GM12892 (cell line): ENCODE data around the gene PIGU.

ENCODE experiments used
- DNase-seq: peaks from one replicate; pipeline ENCODE4 v3.0.0; 2011; ENCODE audit not compliant: insufficient read length
- FAIRE-seq: peaks from 2 replicates; lab custom pipeline; 2011; peaks lifted over from hg19 to GRCh38; lab: Jason Lieb, UNC
- POLR2A ChIP-seq: IDR thresholded peaks from 2 replicates; pipeline ENCODE4 v1.6.1; 2011; ENCODE audit warnings: low read depth, low read length, control low read depth
- POLR2AphosphoS5 ChIP-seq: IDR thresholded peaks from 2 replicates; pipeline ENCODE4 v1.6.1; 2011; ENCODE audit warnings: low read depth, low read length, control low read depth
- TAF1 ChIP-seq: IDR thresholded peaks from 2 replicates; pipeline ENCODE4 v1.6.1; 2011; ENCODE audit warnings: low read depth, mild to moderate bottlenecking, control low read depth, low read length, borderline replicate concordance

PIGU gene

DNA sequence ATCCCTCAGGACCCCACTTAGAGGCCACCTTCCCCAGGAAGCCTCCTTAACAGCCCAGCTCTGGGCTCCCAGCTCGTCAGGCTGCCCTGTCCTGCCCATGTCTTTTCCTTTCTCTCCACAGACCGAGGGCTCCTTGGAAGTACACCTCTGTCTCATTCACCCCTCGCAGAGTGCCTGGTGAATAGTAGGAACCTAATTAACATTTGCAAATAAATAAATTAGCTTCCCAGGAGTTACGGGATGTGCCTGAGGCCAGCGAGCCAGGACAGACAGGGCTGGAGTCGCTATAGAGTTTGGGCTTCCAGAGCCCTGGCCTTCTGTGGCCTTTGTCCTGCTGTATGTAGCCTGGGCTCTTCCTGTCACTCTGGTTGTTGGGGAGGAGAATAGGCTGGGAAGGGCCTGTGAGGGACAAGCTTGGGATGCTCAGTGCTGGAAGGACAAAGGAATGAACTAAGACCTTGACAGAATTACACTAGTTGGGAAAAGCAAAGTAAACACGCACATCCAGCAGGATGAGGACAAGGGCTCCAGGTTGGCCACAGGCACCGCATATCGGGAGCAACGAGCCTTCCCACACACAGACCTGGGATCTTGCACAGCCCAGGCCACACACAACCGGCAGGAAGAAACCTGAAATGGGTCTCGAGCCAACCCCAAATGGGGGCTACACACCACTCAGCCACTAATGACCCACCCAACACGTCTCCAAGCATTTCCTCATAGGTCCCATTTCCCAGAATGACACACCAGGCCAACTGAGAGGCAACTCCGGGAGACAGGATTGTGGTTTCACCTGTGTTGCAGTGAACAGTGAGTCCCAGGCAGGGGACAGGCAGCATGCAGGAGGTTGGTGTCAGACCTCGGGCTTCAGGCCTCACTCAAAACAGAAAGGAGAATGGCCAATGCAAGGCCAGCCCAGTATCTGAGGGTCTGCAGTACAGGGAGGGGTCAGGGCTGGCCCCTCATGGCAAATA is 108.7 kb downstream of the PIGU start:
- DNase-seq: no peak
- FAIRE-seq: no peak
- TF ChIP-seq POLR2A: no peak
- TF ChIP-seq TAF1: no peak
- no peak for TF ChIP-seq POLR2AphosphoS5

DNA sequence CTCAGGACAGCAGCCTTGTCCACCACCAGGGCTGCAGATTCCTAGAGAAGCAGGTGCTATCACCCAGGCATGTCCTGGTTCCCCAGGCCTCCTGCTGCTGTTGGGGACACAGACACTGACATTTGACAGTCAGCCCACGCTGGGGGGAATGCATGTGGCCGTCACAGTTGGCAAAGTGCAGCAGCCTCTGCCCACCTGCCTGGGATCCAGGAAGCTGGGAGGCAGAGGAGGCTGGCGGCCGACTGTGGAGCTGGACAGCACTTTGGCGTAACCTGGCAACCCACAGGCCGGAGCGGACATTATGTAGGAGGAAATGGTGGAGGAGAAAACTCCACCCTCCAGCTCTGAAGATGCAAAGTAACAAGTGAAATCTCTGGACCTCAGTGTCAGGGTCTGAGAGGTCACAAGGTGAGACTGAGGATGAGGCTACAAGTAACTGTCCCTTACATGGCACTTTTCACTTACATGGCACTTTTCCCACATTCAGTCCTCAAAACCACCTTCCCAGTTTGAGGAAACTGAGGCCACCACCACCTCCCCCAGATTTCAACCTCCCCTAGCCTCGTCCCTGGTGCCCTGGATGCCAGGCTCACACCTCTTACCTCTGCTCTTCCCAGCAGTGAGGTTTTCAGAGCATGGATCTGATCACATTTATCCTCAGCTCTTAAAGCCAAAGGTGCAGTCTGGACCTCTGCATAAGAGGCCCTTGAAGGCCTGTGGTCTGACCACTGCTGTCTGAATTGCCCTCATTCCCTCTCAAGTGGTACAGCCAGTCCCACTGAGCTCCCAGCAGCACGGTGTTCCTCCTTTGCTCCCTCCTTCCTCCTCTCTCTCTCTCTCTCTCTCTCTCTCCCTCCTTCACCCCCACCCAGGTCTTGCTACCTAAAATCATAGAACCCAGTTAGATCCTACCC is 109.7 kb downstream of the PIGU start:
- TF ChIP-seq POLR2AphosphoS5 (no peak), POLR2A (no peak), TAF1 (no peak)
- DNase-seq (no peak), FAIRE-seq (no peak)

DNA sequence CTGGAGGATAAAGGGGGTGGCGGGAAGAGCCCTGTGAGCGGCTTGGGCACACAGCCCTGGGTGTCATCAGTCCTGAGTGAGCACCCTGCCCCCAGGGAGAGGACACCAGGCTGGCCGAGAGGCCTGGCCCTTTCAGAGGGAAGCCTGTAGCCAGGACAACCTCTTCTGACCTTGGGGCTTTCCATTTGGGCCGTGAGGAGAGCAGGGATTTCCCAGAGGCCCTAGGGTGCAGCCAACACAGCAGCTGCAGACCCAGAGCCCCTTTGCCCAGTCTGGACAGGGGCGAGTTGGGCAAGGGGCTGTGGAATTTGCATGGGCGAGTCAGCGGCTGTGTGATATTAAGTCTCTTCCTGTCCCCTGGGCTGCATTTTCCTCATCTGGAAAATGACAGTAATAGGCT is 112.1 kb downstream of the PIGU start:
- no peak for TF ChIP-seq TAF1
- no peak for TF ChIP-seq POLR2A
- TF ChIP-seq POLR2AphosphoS5: no peak
- no peak for FAIRE-seq
- DNase-seq: no peak

DNA sequence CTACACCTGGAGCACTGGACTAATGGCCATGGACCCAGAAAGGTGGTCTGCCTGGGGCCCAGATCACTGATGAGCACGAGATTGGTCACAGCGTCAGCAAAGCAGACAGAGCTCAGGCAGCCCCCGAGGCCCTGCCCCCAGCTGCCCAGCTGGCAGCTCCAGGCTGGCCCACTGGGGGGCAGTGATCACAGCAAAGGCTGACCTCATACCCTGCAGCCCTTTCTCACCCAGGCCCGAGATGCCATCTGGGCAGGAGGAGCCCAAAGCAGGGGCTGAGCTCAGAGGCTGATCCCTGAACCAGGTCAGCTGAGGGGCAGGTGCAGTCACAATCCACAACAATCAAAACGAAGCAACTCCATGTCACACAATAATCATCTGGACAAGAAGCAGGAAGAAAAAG is 114.3 kb downstream of the PIGU start:
- FAIRE-seq: peak; percentile 66
- DNase-seq: no peak

DNA sequence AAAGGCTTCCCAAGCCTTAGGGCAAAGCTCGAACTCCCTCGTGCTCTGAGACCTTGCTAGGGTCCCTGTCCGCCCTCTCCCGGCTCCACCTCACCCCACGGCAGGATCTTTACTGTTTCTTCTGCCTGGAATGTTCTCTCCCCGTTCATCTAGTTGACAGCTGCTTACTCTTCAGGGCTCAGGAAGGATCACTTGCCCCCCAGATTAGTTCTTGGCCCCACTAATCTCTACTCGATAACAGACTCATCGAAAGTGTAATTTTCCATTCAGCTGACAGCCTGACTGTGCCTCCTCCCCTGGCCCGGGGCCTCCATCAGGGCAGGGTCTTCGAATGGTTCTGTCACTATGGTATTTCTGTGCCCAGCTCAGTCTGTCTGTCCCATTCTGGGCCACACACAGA is 115.2 kb downstream of the PIGU start:
- FAIRE-seq: no peak
- TF ChIP-seq TAF1 (no peak), POLR2AphosphoS5 (no peak), POLR2A (no peak)
- DNase-seq: no peak

More for the DNA sequence above, 114.3 kb downstream of the PIGU start:
- TF ChIP-seq POLR2A (no peak), POLR2AphosphoS5 (no peak), TAF1 (no peak)

DNA sequence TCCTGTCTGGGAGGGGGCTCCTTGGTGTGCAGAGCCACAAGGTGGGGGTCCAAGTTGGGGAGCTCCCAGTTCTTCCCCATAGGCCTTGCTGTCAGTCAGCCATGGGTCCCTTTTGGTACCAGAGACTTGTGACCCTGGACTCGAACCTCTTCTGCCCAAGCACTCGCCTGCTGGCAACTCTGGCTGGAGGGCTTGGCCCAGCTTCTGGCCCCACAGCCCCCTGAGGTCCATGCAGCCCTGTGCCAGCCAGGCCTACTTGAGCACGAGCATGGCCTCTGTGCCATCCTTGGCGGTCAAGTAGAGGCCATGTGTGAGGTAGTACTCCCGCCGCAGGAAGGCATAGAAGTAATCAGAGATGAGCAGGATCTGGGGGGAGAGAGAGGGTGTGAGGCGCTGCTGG is 116.3 kb downstream of the PIGU start:
- no peak for TF ChIP-seq TAF1
- FAIRE-seq: no peak

DNA sequence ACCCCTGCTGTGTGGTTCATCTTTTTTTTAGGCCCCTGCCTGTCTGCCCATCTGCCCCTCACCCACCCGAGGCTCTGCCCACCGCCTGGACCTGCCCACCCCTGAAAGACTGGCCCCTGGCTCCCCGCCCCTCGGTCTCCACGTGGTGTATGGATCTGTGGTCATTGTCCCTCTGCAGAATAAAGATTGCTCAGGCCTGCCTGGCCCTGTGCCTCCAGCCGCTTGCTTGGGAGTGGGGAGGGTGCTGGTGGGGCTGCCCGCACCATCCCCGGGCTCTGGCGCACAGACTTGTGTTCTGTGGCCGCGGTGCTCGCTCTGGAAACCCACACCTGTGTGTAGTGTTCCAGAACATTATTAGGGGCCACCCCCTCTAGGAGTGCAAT is 116.8 kb downstream of the PIGU start:
- no peak for FAIRE-seq
- DNase-seq: no peak

More for the DNA sequence above, 116.3 kb downstream of the PIGU start:
- no peak for DNase-seq

DNA sequence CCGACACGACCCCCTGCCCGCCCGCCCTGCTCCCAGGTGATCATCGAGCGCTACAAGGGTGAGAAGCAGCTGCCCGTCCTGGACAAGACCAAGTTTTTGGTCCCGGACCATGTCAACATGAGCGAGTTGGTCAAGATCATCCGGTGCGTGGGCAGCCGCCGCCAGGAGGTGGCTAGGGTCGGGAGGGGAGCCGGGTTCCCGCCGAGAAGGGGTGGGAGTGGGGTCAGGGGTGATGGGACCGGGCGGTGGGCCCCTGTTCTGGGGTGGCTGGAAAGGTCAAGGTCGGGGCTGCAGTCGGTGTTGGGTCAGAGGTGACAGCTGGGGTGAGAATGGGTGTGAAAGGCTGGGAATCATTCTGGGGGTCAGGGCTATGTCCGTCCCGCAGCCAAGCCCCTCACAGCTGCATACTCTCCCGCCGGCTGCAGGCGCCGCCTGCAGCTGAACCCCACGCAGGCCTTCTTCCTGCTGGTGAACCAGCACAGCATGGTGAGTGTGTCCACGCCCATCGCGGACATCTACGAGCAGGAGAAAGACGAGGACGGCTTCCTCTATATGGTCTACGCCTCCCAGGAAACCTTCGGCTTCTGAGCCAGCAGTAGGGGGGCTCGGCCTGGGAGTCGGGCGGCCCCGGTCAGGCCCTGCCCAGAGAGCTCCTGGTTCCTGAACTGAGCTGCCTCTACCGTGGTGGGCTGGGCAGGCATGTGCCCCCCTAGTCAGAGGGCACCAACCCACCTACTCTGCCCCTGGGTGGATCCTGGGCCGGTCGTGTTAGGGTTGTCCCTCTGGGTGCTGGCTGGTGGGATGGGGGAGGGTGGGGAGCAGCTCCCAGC is 117.4 kb downstream of the PIGU start:
- TF ChIP-seq POLR2AphosphoS5 (no peak), TAF1 (no peak)
- FAIRE-seq: no peak

More for the DNA sequence above, 116.8 kb downstream of the PIGU start:
- TF ChIP-seq POLR2AphosphoS5 (no peak), POLR2A (no peak), TAF1 (no peak)

DNA sequence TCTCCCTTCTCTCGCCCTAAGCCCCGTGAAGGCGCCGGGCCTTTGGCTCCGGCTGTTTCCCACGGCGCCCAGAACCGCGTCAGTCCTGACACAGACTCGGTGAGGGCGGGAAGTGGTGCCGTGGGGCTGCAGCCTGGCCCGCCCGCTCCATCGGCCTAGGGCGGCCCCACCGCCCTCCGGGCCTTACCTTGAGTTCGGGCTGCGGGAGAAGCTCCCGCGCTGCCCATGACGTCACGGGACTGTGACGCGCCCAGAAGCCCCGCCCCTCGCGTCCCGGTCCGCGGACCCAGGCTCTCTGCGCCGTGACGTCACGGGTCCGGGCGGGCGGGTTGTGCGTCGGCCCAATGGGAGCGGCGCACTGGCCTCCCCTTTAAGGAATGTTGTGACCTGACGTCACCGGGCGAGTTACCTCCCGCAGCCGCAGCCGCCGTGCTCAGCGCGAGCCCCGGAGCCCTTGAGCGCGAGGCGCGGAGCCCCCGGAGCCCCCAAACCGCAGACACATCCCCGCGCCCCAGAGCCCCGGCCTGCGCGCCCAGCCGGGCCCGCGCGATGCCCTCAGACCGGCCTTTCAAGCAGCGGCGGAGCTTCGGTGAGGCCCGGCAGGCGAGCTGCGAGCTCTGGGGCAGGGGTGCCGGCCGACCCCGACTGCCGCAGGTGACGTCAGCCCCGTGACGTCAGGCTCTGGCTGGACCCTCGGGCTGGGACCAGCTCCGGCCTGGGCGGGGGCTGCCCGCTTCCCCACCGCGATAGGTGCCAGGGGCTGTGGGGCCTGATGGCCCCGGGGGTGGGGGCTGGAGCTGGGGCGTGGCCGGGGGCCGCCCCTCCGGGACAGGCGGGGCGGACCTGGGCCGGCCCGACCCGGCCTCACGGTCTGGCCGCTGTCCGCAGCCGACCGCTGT is 118.3 kb downstream of the PIGU start, which contains the start of gene MAP1LC3A:
TSS of gene MAP1LC3A (plus strand) at position 399 of the 899 bp plus-strand sequence. CDS start at position 550, 151 bp downstream.
- FAIRE-seq (peak; percentile 94), DNase-seq (peak; percentile 87)
- TF ChIP-seq TAF1: no peak
- no peak for TF ChIP-seq POLR2A
- TF ChIP-seq POLR2AphosphoS5: no peak

More for the DNA sequence above, 117.4 kb downstream of the PIGU start:
- no peak for DNase-seq

DNA sequence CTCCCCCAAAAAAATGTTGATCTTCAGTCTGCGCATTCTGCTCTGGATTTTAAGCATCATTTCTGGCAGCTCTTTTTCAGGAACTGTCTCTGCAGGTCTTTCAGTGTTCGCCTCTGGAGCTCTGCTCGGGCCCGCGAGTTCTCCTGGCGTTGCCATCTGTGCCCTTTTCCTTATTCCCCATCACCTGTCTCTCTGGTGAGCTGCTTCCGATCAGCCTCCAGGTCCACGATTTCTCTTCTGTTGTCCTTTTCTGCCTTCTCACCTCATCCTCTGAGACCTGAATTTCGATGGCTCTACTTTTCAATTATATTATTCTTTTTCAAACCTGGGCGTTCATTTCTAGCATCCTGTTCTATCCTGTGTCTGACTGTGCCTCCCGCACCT is 119.0 kb downstream of the PIGU start:
- no peak for DNase-seq
- no peak for TF ChIP-seq POLR2A
- no peak for TF ChIP-seq TAF1
- TF ChIP-seq POLR2AphosphoS5: no peak
- no peak for FAIRE-seq
